Chondrocyte (in vitro differentiated cells): Measurements from ENCODE around the gene MSH3. TPM values are rescaled to one million over a fixed set of nuclear protein-coding genes. Genes with fewer than 3 reads are reported as not detected.

Experiments
- DNase-seq: peaks from one replicate; pipeline ENCODE4 v3.0.0; 2021; ENCODE audit warnings: mixed read lengths, low spot score
- H3K27ac Mint-ChIP-seq: one replicate; pipeline ENCODE4 v1.8.0; 2021; ENCODE audit warnings: mild to moderate bottlenecking, moderate library complexity, mixed read lengths; ENCODE audit not compliant: unreplicated experiment
- H3K27me3 Mint-ChIP-seq: 2 replicates; pipeline ENCODE4 v1.8.0; 2021; ENCODE audit warnings: low read depth, mixed read lengths
- H3K36me3 Mint-ChIP-seq: 2 replicates; pipeline ENCODE4 v1.8.0; 2021; ENCODE audit warnings: low read depth, mixed read lengths
- H3K4me1 Mint-ChIP-seq: 2 replicates; pipeline ENCODE4 v1.8.0; 2021; ENCODE audit warnings: low read depth, mild to moderate bottlenecking, mixed read lengths
- H3K4me3 Mint-ChIP-seq: one replicate; pipeline ENCODE4 v1.8.0; 2021; ENCODE audit warnings: mild to moderate bottlenecking, moderate library complexity, mixed read lengths; ENCODE audit not compliant: unreplicated experiment
- H3K9me3 Mint-ChIP-seq: 2 replicates; pipeline ENCODE4 v1.8.0; 2021; ENCODE audit warnings: low read depth, mixed read lengths
- CTCF ChIP-seq: fragments of 200-600 bp; sonication (generic); IDR thresholded peaks from 2 replicates; pipeline ENCODE4 v1.5.0; 2021; ENCODE audit warnings: antibody characterized with exemption, mild to moderate bottlenecking, moderate library complexity
- total RNA-seq: library from RNA; stranded (reverse); gene quantifications from 3 replicates; pipeline ENCODE4 v1.2.1, GENCODE V29; 2021

Gene MSH3
- total RNA-seq, 1 donor from 2014 or later = 11.9 TPM

- Mint-ChIP-seq H3K9me3 (no peaks in the 10 kb centered on the region), H3K4me3 (no peak overlapping the region), H3K4me1 (no peaks in the 10 kb centered on the region), H3K27me3 (no peaks in the 10 kb centered on the region), H3K36me3 (peaks cover 6% of the 10 kb centered on the region), H3K27ac (no peak overlapping the region)
- TF ChIP-seq CTCF = no peak
- DNase-seq = no peak
These were observed 138.9 kb downstream of the MSH3 start for GRCh38 chr5:80793354-80793753.

DNA sequence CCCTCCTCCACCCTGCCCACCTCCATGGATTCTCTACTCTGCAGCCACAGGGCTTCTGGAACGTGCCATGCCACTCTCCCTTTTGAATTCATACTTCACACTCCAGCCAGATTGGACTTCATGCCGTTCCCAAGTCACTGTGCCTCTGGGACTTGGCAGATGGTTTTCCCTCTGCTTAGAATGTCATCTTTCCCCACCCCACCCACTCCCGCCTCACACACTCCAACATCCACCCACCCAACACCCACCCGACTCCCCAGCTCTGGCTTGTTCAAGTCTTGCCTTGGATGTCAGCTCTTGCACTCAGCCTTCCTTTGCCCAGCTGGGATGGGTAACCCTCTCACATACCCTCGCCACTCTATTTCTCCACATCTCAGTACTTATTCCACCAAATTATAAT, 142.4 kb downstream of the MSH3 start:
- Mint-ChIP-seq H3K36me3 (peaks cover 8% of the 10 kb centered on the region), H3K9me3 (no peaks in the 10 kb centered on the region), H3K27me3 (no peaks in the 10 kb centered on the region), H3K4me1 (no peaks in the 10 kb centered on the region), H3K27ac (no peak overlapping the region), H3K4me3 (no peak overlapping the region)
- TF ChIP-seq CTCF = no peak
- no peak for DNase-seq

DNA sequence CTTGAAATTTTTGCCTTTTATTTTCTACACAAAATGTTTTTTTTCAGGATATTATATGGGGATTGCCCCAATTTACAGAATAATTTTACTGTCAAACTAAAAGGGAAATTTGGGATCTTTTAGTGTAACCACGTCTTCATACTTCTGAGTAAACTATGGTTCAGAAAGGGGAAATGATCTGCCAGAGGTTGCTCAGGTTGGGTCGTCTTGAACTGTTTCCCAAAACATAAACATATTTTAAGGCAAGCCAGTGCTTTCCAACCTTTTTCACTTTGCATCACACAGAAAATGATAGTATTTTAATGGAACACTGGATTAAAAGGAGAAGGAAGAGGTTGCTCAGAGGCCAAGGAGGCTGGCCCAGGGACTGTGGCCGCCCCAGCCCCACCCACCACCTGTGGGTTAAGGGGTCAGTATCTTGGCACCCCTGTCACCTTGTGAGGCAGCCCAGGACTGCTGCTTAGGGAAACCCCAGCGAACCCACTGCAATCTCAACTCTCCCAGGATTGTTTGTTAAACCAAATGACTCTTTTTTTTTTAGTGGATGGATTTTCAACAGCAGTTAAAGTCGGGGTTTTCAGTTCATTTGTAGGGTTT, 143.1 kb downstream of the MSH3 start:
- DNase-seq = no peak
- H3K9me3 Mint-ChIP-seq = peaks cover under 1% of the 10 kb centered on the region
- peaks cover 9% of the 10 kb centered on the region for H3K36me3 Mint-ChIP-seq
- H3K4me3 Mint-ChIP-seq = no peak overlapping the region
- no peaks in the 10 kb centered on the region for H3K4me1 Mint-ChIP-seq
- no peak for TF ChIP-seq CTCF
- no peak overlapping the region for H3K27ac Mint-ChIP-seq
- no peaks in the 10 kb centered on the region for H3K27me3 Mint-ChIP-seq

- TF ChIP-seq CTCF = no peak
- H3K4me1 Mint-ChIP-seq = no peaks in the 10 kb centered on the region
These were observed 143.7 kb downstream of the MSH3 start for GRCh38 chr5:80798166-80798565.

DNA sequence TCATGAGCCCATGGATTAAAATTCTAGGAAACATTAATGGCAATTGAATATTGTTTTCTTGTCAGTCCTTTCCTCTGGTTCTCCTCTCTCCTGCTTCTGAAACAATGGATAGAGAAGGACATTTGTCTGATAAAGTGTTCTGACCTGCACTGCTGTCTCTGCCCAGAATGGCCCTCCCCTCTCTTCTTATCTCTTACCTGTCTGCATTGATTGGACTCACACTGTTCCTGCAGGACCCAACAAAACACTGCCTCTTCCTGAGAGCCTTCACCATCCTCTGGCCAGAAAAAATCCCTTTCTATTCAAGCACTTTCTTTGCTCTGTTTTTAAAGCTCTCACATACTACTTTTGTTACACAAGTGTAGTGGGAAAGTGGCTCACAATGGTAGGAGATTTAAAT, 144.2 kb downstream of the MSH3 start:
- DNase-seq = no peak
- H3K4me3 Mint-ChIP-seq = no peak overlapping the region
- H3K9me3 Mint-ChIP-seq = peaks cover 10% of the 10 kb centered on the region
- no peak overlapping the region for H3K27ac Mint-ChIP-seq
- H3K36me3 Mint-ChIP-seq = peaks cover 20% of the 10 kb centered on the region
- TF ChIP-seq CTCF = no peak
- no peaks in the 10 kb centered on the region for H3K4me1 Mint-ChIP-seq
- H3K27me3 Mint-ChIP-seq = no peaks in the 10 kb centered on the region

More at GRCh38 chr5:80798166-80798565, 143.7 kb downstream of the MSH3 start:
- no peak for DNase-seq
- Mint-ChIP-seq H3K27me3 (no peaks in the 10 kb centered on the region), H3K9me3 (peaks cover 7% of the 10 kb centered on the region), H3K36me3 (peaks cover 16% of the 10 kb centered on the region), H3K27ac (no peak overlapping the region), H3K4me3 (no peak overlapping the region)
